Ovary (tissue), 9 donors: Measurements from ENCODE around the gene THAP11. TPM values are rescaled to one million over a fixed set of nuclear protein-coding genes. Genes with fewer than 3 reads are reported as not detected.

Experiments used
- DNase-seq, 5 donors: peaks; one replicate each; pipeline ENCODE4 v3.0.0-alpha.2; 2019 to 2020
- H3K27ac ChIP-seq, 2 donors: fragments of 200-600 bp; one replicate each; pipeline versions ENCODE4 v1.5.1 to v1.8.0; 2019 to 2022
- H3K27me3 ChIP-seq: fragments of 200-600 bp; one replicate; pipeline ENCODE4 v1.8.0; 2022
- H3K36me3 ChIP-seq: fragments of 200-600 bp; sonication (generic); one replicate; pipeline ENCODE4 v1.5.1; 2019
- H3K4me1 ChIP-seq: one replicate; pipeline ENCODE4 v1.8.1; 2013; ENCODE audit warnings: mild to moderate bottlenecking, moderate library complexity; ENCODE audit not compliant: insufficient read depth
- H3K4me3 ChIP-seq: fragments of 200-600 bp; sonication (generic); one replicate; pipeline ENCODE4 v1.5.1; 2017
- H3K9me3 ChIP-seq, 2 donors: fragments of 200-600 bp in 1 of 2; sonication (generic) in 1 of 2; one replicate each; pipeline versions ENCODE4 v1.5.1 to v1.8.1; 2013 to 2019; ENCODE audit warnings: mild to moderate bottlenecking in 1 of 2, moderate library complexity in 1 of 2
- CTCF ChIP-seq, 3 donors: fragments of 450-650 bp in 2 of 3; fragments of 200-600 bp in 1 of 3; IDR thresholded peaks; one replicate each; pipeline versions ENCODE4 v1.5.1 to v1.8.0; 2016 to 2022; ENCODE audit warnings: antibody characterized with exemption in 3 of 3, mild to moderate bottlenecking in 1 of 3
- EP300 ChIP-seq: sonication (generic); formaldehyde crosslinking; IDR thresholded peaks from one replicate; pipeline ENCODE4 v1.6.1; 2017; ENCODE audit warnings: antibody characterized with exemption
- POLR2A ChIP-seq: fragments of 450-650 bp; IDR thresholded peaks from one replicate; pipeline ENCODE4 v1.6.1; 2017; ENCODE audit warnings: antibody characterized with exemption, mild to moderate bottlenecking, moderate library complexity
- WGBS, 3 donors: extraction: QIAGEN DNeasy Blood & Tissue Kit in 1 of 3; methylation state at CpG; one replicate each; pipeline versions ENCODE4 v1.1.5 to v1.1.7; 2013 to 2017; 5-methylcytosine and 5-hydroxymethylcytosine counted together
- intact Hi-C, 4 donors: fragments of 100-400 bp; cut with DNase I; formaldehyde crosslinking; loops; one replicate each; pipeline versions ENCODE4 v1.11.0 to v1.15.1; 2022 to 2023
- polyA plus RNA-seq, 2 donors: library from polyadenylated mRNA; stranded (reverse); fragments of 200-250 nt in 1 of 2; fragments of 350-450 nt in 1 of 2; fragmentation: Illumina TruSeq in 1 of 2; extraction: RNeasy Lipid Tissue Mini Kit (QIAGEN cat#74804) in 1 of 2; gene quantifications; one replicate each; pipeline ENCODE4 v1.2.3, GENCODE V29; 2013 to 2014
- total RNA-seq, 7 donors: library from RNA; depleted of rRNA in 2 of 7; stranded (reverse); fragments of >200 nt in 2 of 7; fragmentation: NEBNext Ultra II Directional in 3 of 7; extraction: Animal tissue kit (Norgen Biotek cat#: 25700) in 3 of 7; gene quantifications; one replicate each; pipeline versions ENCODE4 v1.1.0 to v1.2.4, GENCODE V29; 2016 to 2023
- donor health status: DM: no; HTN: no; CAD: no; lungs with moderate emphysema.
- donor health status: DM: no; HTN: no; CAD: no.
- donor health status: Bipolar disorder and iron deficiency.
- donor health status: DM: yes; HTN: yes; CAD: no.
- donor health status: DM: no; HTN: no; CAD: no.
- donor health status: DM: yes; HTN: yes; CAD: no.

The THAP11 gene
- total and polyA plus RNA-seq, 9 donors = 17.3 to 59.7 (median 42.9) TPM

GRCh38 chr16:67868290-67868689 lies 26.2 kb downstream of the THAP11 start:
- Histone ChIP-seq H3K4me3 (no peak overlapping the region), H3K27me3 (no peaks in the 10 kb centered on the region), H3K4me1 (peaks cover 2% of the 10 kb centered on the region), H3K27ac (no peak overlapping the region), H3K9me3 (no peaks in the 10 kb centered on the region), H3K36me3 (no peaks in the 10 kb centered on the region)
- intact Hi-C loops = no loop called here
- DNase-seq = no peak
- TF ChIP-seq EP300 (no peak), POLR2A (no peak), CTCF (IDR thresholded peaks at IDR 0.05) (no peak)
- 78 to 88% (median 85%) methylated on average over 6 of the region's 6 CpGs for WGBS, 3 donors

GRCh38 chr16:67869653-67870052 lies 27.5 kb downstream of the THAP11 start:
- intact Hi-C loops = no loop called here
- Histone ChIP-seq H3K36me3 (no peaks in the 10 kb centered on the region), H3K27ac (no peak overlapping the region), H3K9me3 (no peaks in the 10 kb centered on the region), H3K27me3 (no peaks in the 10 kb centered on the region), H3K4me1 (peaks cover 2% of the 10 kb centered on the region), H3K4me3 (no peak overlapping the region)
- TF ChIP-seq POLR2A (no peak), CTCF (IDR thresholded peaks at IDR 0.05) (no peak), EP300 (no peak)
- DNase-seq = no peak
- WGBS, 3 donors = 69 to 80% (median 71%) methylated on average over 7 of the region's 7 CpGs

GRCh38 chr16:67871256-67871655 lies 29.1 kb downstream of the THAP11 start:
- intact Hi-C loops = no loop called here
- H3K27ac ChIP-seq = no peak overlapping the region
- H3K4me1 ChIP-seq = peaks cover 6% of the 10 kb centered on the region
- 38 to 52% (median 44%) methylated on average over 3 of the region's 3 CpGs for WGBS, 3 donors
- H3K9me3 ChIP-seq = no peaks in the 10 kb centered on the region
- TF ChIP-seq EP300 (no peak), POLR2A (no peak), CTCF (IDR thresholded peaks at IDR 0.05) (no peak)
- H3K4me3 ChIP-seq = no peak overlapping the region
- no peaks in the 10 kb centered on the region for H3K36me3 ChIP-seq
- DNase-seq = no peak
- no peaks in the 10 kb centered on the region for H3K27me3 ChIP-seq

GRCh38 chr16:67872131-67872630 lies 30.1 kb downstream of the THAP11 start:
- DNase-seq = no peak
- no peak for TF ChIP-seq EP300
- TF ChIP-seq CTCF (IDR thresholded peaks at IDR 0.05) = no peak
- no peak for TF ChIP-seq POLR2A
- Histone ChIP-seq H3K27me3 (no peaks in the 10 kb centered on the region), H3K27ac (peak overlapping the region in 1 of 2 donors; percentile 37), H3K36me3 (no peaks in the 10 kb centered on the region), H3K4me1 (peaks cover 6% of the 10 kb centered on the region), H3K9me3 (no peaks in the 10 kb centered on the region), H3K4me3 (peak overlapping the region; percentile 89)
- WGBS, 3 donors = 43 to 74% (median 60%) methylated on average over 2 of the region's 2 CpGs
- intact Hi-C loops = no loop called here
